C4-2B (cell line): ENCODE measurements around the gene CRYBB1.

ENCODE experiments used
- H3K27ac ChIP-seq: fragments of 450-650 bp; 2 replicates; pipeline ENCODE4 v1.5.1; 2017
- ZFX ChIP-seq: fragments of 450-650 bp; IDR thresholded peaks from 2 replicates; pipeline ENCODE4 v1.6.1; 2017
- TF ChIP-seq, protein P1 (sequence below): fragments of 450-650 bp; conservative IDR thresholded peaks from 2 replicates; pipeline ENCODE4 v1.5.1; 2017; ENCODE audit warnings: mild to moderate bottlenecking

Gene CRYBB1

DNA sequence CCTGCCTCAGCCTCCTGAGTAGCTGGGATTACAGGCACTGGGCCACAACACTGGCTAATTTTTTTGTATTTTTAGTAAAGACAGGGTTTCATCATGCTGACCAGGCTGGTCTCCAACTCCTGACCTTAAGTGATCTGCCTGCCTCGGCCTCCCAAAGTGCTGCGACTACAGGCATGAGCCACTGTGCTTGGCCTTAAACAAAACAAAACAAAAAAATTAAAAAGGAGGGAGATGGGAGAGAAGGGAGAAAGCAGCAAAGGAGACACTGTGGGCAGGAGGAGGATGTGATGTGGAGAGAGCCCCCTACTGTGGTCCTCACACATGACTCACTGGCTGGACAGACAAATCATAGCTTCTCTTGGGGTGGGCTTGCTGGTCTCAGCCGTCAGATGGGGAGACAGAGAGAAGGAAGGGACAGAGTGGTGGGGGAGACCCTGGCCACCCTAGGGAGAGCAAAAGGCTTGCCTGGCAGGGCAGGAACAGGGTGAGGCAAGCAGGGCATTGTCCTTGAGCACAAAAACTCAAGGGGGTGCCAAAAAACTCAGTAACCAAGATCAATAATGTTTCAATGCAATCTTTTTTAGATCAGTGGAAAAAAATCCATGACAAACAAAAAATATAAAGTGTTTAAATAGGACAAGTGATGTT, 59.5 kb downstream of the CRYBB1 start:
- no peak for TF ChIP-seq ZFX
- TF ChIP-seq, protein P1, sequence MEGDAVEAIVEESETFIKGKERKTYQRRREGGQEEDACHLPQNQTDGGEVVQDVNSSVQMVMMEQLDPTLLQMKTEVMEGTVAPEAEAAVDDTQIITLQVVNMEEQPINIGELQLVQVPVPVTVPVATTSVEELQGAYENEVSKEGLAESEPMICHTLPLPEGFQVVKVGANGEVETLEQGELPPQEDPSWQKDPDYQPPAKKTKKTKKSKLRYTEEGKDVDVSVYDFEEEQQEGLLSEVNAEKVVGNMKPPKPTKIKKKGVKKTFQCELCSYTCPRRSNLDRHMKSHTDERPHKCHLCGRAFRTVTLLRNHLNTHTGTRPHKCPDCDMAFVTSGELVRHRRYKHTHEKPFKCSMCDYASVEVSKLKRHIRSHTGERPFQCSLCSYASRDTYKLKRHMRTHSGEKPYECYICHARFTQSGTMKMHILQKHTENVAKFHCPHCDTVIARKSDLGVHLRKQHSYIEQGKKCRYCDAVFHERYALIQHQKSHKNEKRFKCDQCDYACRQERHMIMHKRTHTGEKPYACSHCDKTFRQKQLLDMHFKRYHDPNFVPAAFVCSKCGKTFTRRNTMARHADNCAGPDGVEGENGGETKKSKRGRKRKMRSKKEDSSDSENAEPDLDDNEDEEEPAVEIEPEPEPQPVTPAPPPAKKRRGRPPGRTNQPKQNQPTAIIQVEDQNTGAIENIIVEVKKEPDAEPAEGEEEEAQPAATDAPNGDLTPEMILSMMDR: no peak

DNA sequence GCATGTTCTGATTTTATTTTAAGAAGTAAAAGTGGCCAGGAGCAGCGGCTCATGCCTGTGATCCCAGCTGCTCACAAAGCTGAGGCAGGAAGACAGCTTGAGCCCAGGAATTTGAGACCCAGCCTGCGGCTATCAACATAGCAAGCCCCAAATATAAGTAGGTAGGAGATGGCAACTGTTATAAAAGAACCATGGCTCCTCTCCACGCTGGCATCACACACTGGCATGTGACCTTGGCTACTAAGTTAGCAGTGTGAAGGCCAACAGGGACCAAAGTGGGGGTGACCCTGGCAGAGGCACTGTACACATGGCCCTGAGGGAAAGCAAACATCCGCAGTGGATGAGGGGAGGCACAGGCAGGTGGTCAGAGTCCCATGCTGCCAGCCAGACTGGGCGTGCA, 60.9 kb downstream of the CRYBB1 start:
- H3K27ac ChIP-seq: no peak overlapping the region

More for the DNA sequence above, 59.5 kb downstream of the CRYBB1 start:
- no peak overlapping the region for H3K27ac ChIP-seq

GRCh38 chr22:26555478-26555877, 62.3 kb downstream of the CRYBB1 start:
- no peak for TF ChIP-seq ZFX
- TF ChIP-seq, protein P1: no peak
- no peak overlapping the region for H3K27ac ChIP-seq

More for the DNA sequence above, 60.9 kb downstream of the CRYBB1 start:
- TF ChIP-seq, protein P1: no peak
- TF ChIP-seq ZFX: no peak

GRCh38 chr22:26554956-26555355, 62.9 kb downstream of the CRYBB1 start:
- H3K27ac ChIP-seq: no peak overlapping the region
- TF ChIP-seq, protein P1: no peak
- no peak for TF ChIP-seq ZFX

GRCh38 chr22:26553056-26553752, 64.6 kb downstream of the CRYBB1 start:
- no peak overlapping the region for H3K27ac ChIP-seq
- TF ChIP-seq, protein P1: no peak
- no peak for TF ChIP-seq ZFX

GRCh38 chr22:26552466-26552865, 65.4 kb downstream of the CRYBB1 start:
- TF ChIP-seq, protein P1: no peak
- no peak for TF ChIP-seq ZFX
- H3K27ac ChIP-seq: no peak overlapping the region

DNA sequence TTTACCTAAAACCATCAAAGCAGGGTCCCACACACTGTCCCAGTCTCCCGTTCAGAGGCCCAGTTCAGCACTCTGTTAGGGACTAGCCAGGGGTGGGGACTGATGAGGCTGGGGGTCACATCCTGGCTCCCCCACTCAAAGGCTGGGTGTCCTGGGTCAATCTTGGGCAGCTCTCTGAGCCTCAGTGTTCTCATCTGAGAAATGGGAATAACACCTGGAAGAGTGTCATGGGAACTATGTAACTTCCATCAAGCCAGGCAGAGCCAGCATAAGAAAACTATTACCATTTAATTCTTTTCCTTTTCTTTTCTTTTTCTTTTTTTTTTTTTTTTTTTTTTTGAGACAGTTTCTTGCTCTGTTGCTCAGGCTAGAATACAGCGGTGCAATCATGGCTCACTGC, 66.3 kb downstream of the CRYBB1 start:
- no peak overlapping the region for H3K27ac ChIP-seq

More for the DNA sequence above, 66.3 kb downstream of the CRYBB1 start:
- TF ChIP-seq, protein P1: no peak
- TF ChIP-seq ZFX: no peak
